ENCODE measurements around the gene SYK.
"Not testable (repeated sequence)": the region's sequence is repeated elsewhere in the genome, so short reads cannot be mapped to it uniquely, and the experiment has no call there.

The SYK gene

GRCh38 chr9:90815183-90815943 lies 13.7 kb downstream of the SYK start:
- no peak for DNase-seq (ENCODE audit: low read depth)
- TF ChIP-seq CTCF (IDR thresholded peaks at IDR 0.05; ENCODE audit: control insufficient read depth, extremely low read depth, insufficient read depth): no peak

GRCh38 chr9:90815944-90816357 lies 14.3 kb downstream of the SYK start:
- no peak for TF ChIP-seq CTCF (IDR thresholded peaks at IDR 0.05; ENCODE audit: control insufficient read depth, extremely low read depth, insufficient read depth)
- no peak overlapping the region for H3K4me3 ChIP-seq (ENCODE audit: low read depth, low read length)
- DNase-seq (ENCODE audit: low read depth): no peak

More at GRCh38 chr9:90815183-90815943, 13.7 kb downstream of the SYK start:
- H3K4me3 ChIP-seq (ENCODE audit: low read depth, low read length): no peak overlapping the region

- TF ChIP-seq CTCF (IDR thresholded peaks at IDR 0.05; ENCODE audit: control insufficient read depth, extremely low read depth, insufficient read depth): no peak
- no peak for DNase-seq (ENCODE audit: low read depth)
- H3K4me3 ChIP-seq (ENCODE audit: low read depth, low read length): no peak overlapping the region
Measured at GRCh38 chr9:90816690-90817089, 15.1 kb downstream of the SYK start.

GRCh38 chr9:90818279-90818678 lies 16.7 kb downstream of the SYK start:
- no peak for DNase-seq (ENCODE audit: low read depth)
- TF ChIP-seq CTCF (IDR thresholded peaks at IDR 0.05; ENCODE audit: control insufficient read depth, extremely low read depth, insufficient read depth): no peak

GRCh38 chr9:90820406-90820805 lies 18.8 kb downstream of the SYK start:
- DNase-seq (ENCODE audit: low read depth); H3K4me3 ChIP-seq (ENCODE audit: low read depth, low read length): not testable (repeated sequence)

More at GRCh38 chr9:90818279-90818678, 16.7 kb downstream of the SYK start:
- H3K4me3 ChIP-seq (ENCODE audit: low read depth, low read length): no peak overlapping the region

- DNase-seq (ENCODE audit: low read depth); H3K4me3 ChIP-seq (ENCODE audit: low read depth, low read length): not testable (repeated sequence)
Measured at GRCh38 chr9:90821236-90821635, 19.6 kb downstream of the SYK start.

- no peak for DNase-seq (ENCODE audit: low read depth)
- TF ChIP-seq CTCF (IDR thresholded peaks at IDR 0.05; ENCODE audit: control insufficient read depth, extremely low read depth, insufficient read depth): no peak
- no peak overlapping the region for H3K4me3 ChIP-seq (ENCODE audit: low read depth, low read length)
Measured at GRCh38 chr9:90821697-90822096, 20.1 kb downstream of the SYK start.

- TF ChIP-seq CTCF (IDR thresholded peaks at IDR 0.05; ENCODE audit: control insufficient read depth, extremely low read depth, insufficient read depth): no peak
- no peak overlapping the region for H3K4me3 ChIP-seq (ENCODE audit: low read depth, low read length)
- DNase-seq (ENCODE audit: low read depth): no peak
Measured at GRCh38 chr9:90822866-90823265, 21.2 kb downstream of the SYK start.
